T-cell (primary cell): ENCODE measurements around the gene PSMA7. TPM values are rescaled to one million over a fixed set of nuclear protein-coding genes. Genes with fewer than 3 reads are reported as not detected.

Experiments
- ATAC-seq, 4 experiments: fragments of 200-7000 bp in 3 of 4; fragments of 150-1000 bp in 1 of 4; cut with Tn5 transposase; replicated peaks in 1 of 4; 1 replicate in 3 of 4; 2 replicates in 1 of 4; pipeline ENCODE4 v1.10.0; 2021; ENCODE audit warnings: moderate library complexity in 3 of 4, mild to moderate bottlenecking in 2 of 4, moderate number of reproducible peaks in 1 of 4
- CTCF ChIA-PET, 2 donors: fragments of 300-600 bp; sonication (Branson Sonifier 250); formaldehyde crosslinking; loops; one replicate each; lab custom pipeline; 2022; ENCODE audit warnings: antibody characterized with exemption in 2 of 2; lab: Charles Lee
- POLR2A ChIA-PET, 2 donors: fragments of 300-600 bp; sonication (Branson Sonifier 250); formaldehyde crosslinking; loops; one replicate each; lab custom pipeline; 2022; ENCODE audit warnings: antibody characterized with exemption in 2 of 2; lab: Charles Lee
- DNase-seq, 35 experiments: peaks; one replicate each; pipeline versions ENCODE4 v3.0.0 to v3.0.0-alpha.2; 2013 to 2023
- H3K27ac ChIP-seq: one replicate; pipeline ENCODE4 v1.5.1; 2013; ENCODE audit warnings: low read length
- H3K27me3 ChIP-seq, 2 experiments: replicated peaks in 1 of 2; 1 replicate in 1 of 2; 2 replicates in 1 of 2; pipeline versions ENCODE4 v1.6.1 to v1.7.0; 2013; ENCODE audit warnings: low read length in 1 of 2, mixed read lengths in 1 of 2; ENCODE audit not compliant: control insufficient read depth in 2 of 2, insufficient read depth in 2 of 2; ENCODE audit errors: extremely low read depth in 1 of 2
- H3K36me3 ChIP-seq, 2 donors: 1 replicate in 1 of 2; 2 replicates in 1 of 2; pipeline versions ENCODE4 v1.6.1 to v1.7.0; 2013; ENCODE audit warnings: low read length in 1 of 2; ENCODE audit not compliant: control insufficient read depth in 2 of 2, insufficient read depth in 1 of 2; ENCODE audit errors: extremely low read depth in 1 of 2
- H3K4me1 ChIP-seq, 2 experiments: 1 replicate in 1 of 2; 2 replicates in 1 of 2; pipeline versions ENCODE4 v1.6.1 to v1.7.0; 2013; ENCODE audit warnings: low read length in 2 of 2, mixed read lengths in 1 of 2; ENCODE audit not compliant: insufficient read depth in 2 of 2, control insufficient read depth in 1 of 2; ENCODE audit errors: extremely low read depth in 1 of 2
- H3K4me3 ChIP-seq, 2 donors: 1 replicate in 1 of 2; 2 replicates in 1 of 2; pipeline versions ENCODE4 v1.5.1 to v1.7.0; 2013; ENCODE audit warnings: mild to moderate bottlenecking in 2 of 2, low read length in 1 of 2, moderate library complexity in 1 of 2; ENCODE audit not compliant: control insufficient read depth in 1 of 2; ENCODE audit errors: extremely low read depth in 1 of 2
- H3K9me3 ChIP-seq: 2 replicates; pipeline ENCODE4 v1.7.0; 2013
- H3K27ac Mint-ChIP-seq, 2 donors: one replicate each; pipeline ENCODE4 v1.8.0; 2020 to 2021; ENCODE audit warnings: mild to moderate bottlenecking in 2 of 2, mixed read lengths in 2 of 2
- H3K27me3 Mint-ChIP-seq, 2 donors: one replicate each; pipeline ENCODE4 v1.8.0; 2021 to 2022; ENCODE audit warnings: mixed read lengths in 2 of 2
- H3K36me3 Mint-ChIP-seq: one replicate; pipeline ENCODE4 v1.8.0; 2021; ENCODE audit warnings: mixed read lengths
- H3K4me1 Mint-ChIP-seq, 3 donors: one replicate each; pipeline ENCODE4 v1.8.0; 2020 to 2022; ENCODE audit warnings: mixed read lengths in 3 of 3, mild to moderate bottlenecking in 1 of 3
- H3K4me3 Mint-ChIP-seq, 3 donors: one replicate each; pipeline ENCODE4 v1.8.0; 2020 to 2022; ENCODE audit warnings: mild to moderate bottlenecking in 3 of 3, mixed read lengths in 3 of 3, moderate library complexity in 3 of 3
- H3K9me3 Mint-ChIP-seq, 3 donors: one replicate each; pipeline ENCODE4 v1.8.0; 2020 to 2022; ENCODE audit warnings: mixed read lengths in 3 of 3
- WGBS: methylation state at CpG from one replicate; pipeline ENCODE4 v1.1.5; 2013; ENCODE audit warnings: missing lambda C conversion rate; ENCODE audit not compliant: insufficient coverage; 5-methylcytosine and 5-hydroxymethylcytosine counted together
- total RNA-seq, 35 experiments: library from RNA in 6 of 35; stranded (reverse) in 6 of 35; fragments of 120-200 nt in 1 of 35; gene quantifications; one replicate each; pipeline versions ENCODE4 v1.2.1 to v1.2.4 and lab custom pipeline; 2013 to 2026

Gene PSMA7
- total RNA-seq, 5 donors from 2014 or later (not counting 1 experiment from before 2014, with no cell fraction given): 136 to 233 (median 208) TPM

GRCh38 chr20:62114894-62115293, 28.3 kb downstream of the PSMA7 start:
- no peak for ATAC-seq
- Mint-ChIP-seq H3K36me3 (peaks cover 7% of the 10 kb centered on the region), H3K9me3 (peaks cover 5 to 17% (median 14%) of the 10 kb centered on the region in 3 donors), H3K4me3 (no peak overlapping the region), H3K27ac (no peak overlapping the region), H3K4me1 (peaks cover 23 to 29% (median 28%) of the 10 kb centered on the region in 3 donors), H3K27me3 (no peaks in the 10 kb centered on the region)
- POLR2A ChIA-PET: interaction anchor here in 1 of 2 donors (0.6 kb wide), 1 partner anchor 14 kb away, joined by 3 read pairs; no protein-coding TSS in a partner anchor
- Histone ChIP-seq H3K4me1 (peaks cover 17 to 31% of the 10 kb centered on the region in 2 experiments), H3K4me3 (peak overlapping the region in 1 of 2 donors; percentile 10), H3K36me3 (no peaks in the 10 kb centered on the region), H3K9me3 (peaks cover 2% of the 10 kb centered on the region), H3K27me3 (peaks cover 0 to 21% of the 10 kb centered on the region in 2 experiments), H3K27ac (no peak overlapping the region)
- DNase-seq: no peak
- WGBS: 68% methylated on average over 6 of the region's 8 CpGs
- CTCF ChIA-PET: no interaction called here

- Mint-ChIP-seq H3K4me3 (no peak overlapping the region), H3K36me3 (peaks cover 14% of the 10 kb centered on the region), H3K27ac (no peak overlapping the region), H3K9me3 (peaks cover 10 to 38% (median 28%) of the 10 kb centered on the region in 3 donors), H3K4me1 (peaks cover 4 to 9% (median 8%) of the 10 kb centered on the region in 3 donors), H3K27me3 (no peaks in the 10 kb centered on the region)
- peaks cover 10% of the 10 kb centered on the region in 2 experiments for H3K4me1 ChIP-seq
- WGBS: 85% methylated on average over 2 of the region's 6 CpGs
- no peak for DNase-seq
- no peaks in the 10 kb centered on the region for H3K36me3 ChIP-seq
- CTCF ChIA-PET: interaction anchor here in 1 of 2 donors (0.6 kb wide), 1 partner anchor 124 kb away, joined by 3 read pairs; no protein-coding TSS in a partner anchor
- H3K27me3 ChIP-seq: peaks cover 0 to 26% of the 10 kb centered on the region in 2 experiments
- peaks cover 2% of the 10 kb centered on the region for H3K9me3 ChIP-seq
- H3K4me3 ChIP-seq: peak overlapping the region in 1 of 2 donors; percentile 19
- ATAC-seq: no peak
- H3K27ac ChIP-seq: no peak overlapping the region
- POLR2A ChIA-PET: interaction anchor here in 1 of 2 donors (0.6 kb wide), 1 partner anchor 19 kb away, joined by 4 read pairs; no protein-coding TSS in a partner anchor
These were observed 30.8 kb downstream of the PSMA7 start for GRCh38 chr20:62112368-62112767.

- H3K27me3 Mint-ChIP-seq: no peaks in the 10 kb centered on the region
- H3K4me3 Mint-ChIP-seq: peak overlapping the region in 1 of 3 donors; percentile 7
- H3K9me3 ChIP-seq: peaks cover 2% of the 10 kb centered on the region
- H3K9me3 Mint-ChIP-seq: peaks cover 14 to 44% (median 34%) of the 10 kb centered on the region in 3 donors
- H3K27me3 ChIP-seq: peaks cover 0 to 26% of the 10 kb centered on the region in 2 experiments
- peaks cover 0 to 2% (median 1%) of the 10 kb centered on the region in 3 donors for H3K4me1 Mint-ChIP-seq
- no peak overlapping the region for H3K4me3 ChIP-seq
- no peak overlapping the region for H3K27ac ChIP-seq
- ChIA-PET CTCF (no interaction called here), POLR2A (interaction anchor here in 1 of 2 donors (0.7 kb wide), 1 partner anchor 13 kb away, joined by 6 read pairs; no protein-coding TSS in a partner anchor)
- peaks cover 18% of the 10 kb centered on the region for H3K36me3 Mint-ChIP-seq
- H3K36me3 ChIP-seq: no peaks in the 10 kb centered on the region
- H3K4me1 ChIP-seq: peaks cover 0 to 2% of the 10 kb centered on the region in 2 experiments
- ATAC-seq: no peak
- no peak overlapping the region for H3K27ac Mint-ChIP-seq
- WGBS: 100% methylated on average over 5 of the region's 6 CpGs
- DNase-seq: no peak
These were observed 32.0 kb downstream of the PSMA7 start for GRCh38 chr20:62111148-62111547.

- H3K36me3 ChIP-seq: no peaks in the 10 kb centered on the region
- H3K4me1 ChIP-seq: no peaks in the 10 kb centered on the region
- H3K9me3 ChIP-seq: no peaks in the 10 kb centered on the region
- ChIA-PET CTCF (no interaction called here), POLR2A (no interaction called here)
- Mint-ChIP-seq H3K4me3 (no peak overlapping the region), H3K27ac (no peak overlapping the region), H3K36me3 (peaks cover 24% of the 10 kb centered on the region), H3K4me1 (no peaks in the 10 kb centered on the region), H3K27me3 (peaks cover 0 to 8% of the 10 kb centered on the region in 2 donors), H3K9me3 (peaks cover 22 to 51% (median 40%) of the 10 kb centered on the region in 3 donors)
- 82% methylated on average over 5 of the region's 5 CpGs for WGBS
- no peak overlapping the region for H3K4me3 ChIP-seq
- DNase-seq (no peak), ATAC-seq (no peak)
- H3K27ac ChIP-seq: no peak overlapping the region
- H3K27me3 ChIP-seq: peaks cover 0 to 39% of the 10 kb centered on the region in 2 experiments
These were observed 37.6 kb downstream of the PSMA7 start for GRCh38 chr20:62105592-62105991.

GRCh38 chr20:62104791-62105345, 38.3 kb downstream of the PSMA7 start:
- Mint-ChIP-seq H3K9me3 (peaks cover 22 to 49% (median 38%) of the 10 kb centered on the region in 3 donors), H3K36me3 (peaks cover 24% of the 10 kb centered on the region), H3K27ac (no peak overlapping the region), H3K4me1 (no peaks in the 10 kb centered on the region), H3K4me3 (no peak overlapping the region), H3K27me3 (peaks cover 0 to 8% of the 10 kb centered on the region in 2 donors)
- no peaks in the 10 kb centered on the region for H3K9me3 ChIP-seq
- ChIA-PET CTCF (no interaction called here), POLR2A (no interaction called here)
- no peak overlapping the region for H3K4me3 ChIP-seq
- H3K27me3 ChIP-seq: peaks cover 0 to 46% of the 10 kb centered on the region in 2 experiments
- ATAC-seq (no peak), DNase-seq (no peak)
- H3K4me1 ChIP-seq: no peaks in the 10 kb centered on the region
- no peaks in the 10 kb centered on the region for H3K36me3 ChIP-seq
- H3K27ac ChIP-seq: no peak overlapping the region
- WGBS: 56% methylated on average over 4 of the region's 7 CpGs

- ATAC-seq: no peak
- Histone ChIP-seq H3K9me3 (no peaks in the 10 kb centered on the region), H3K27ac (no peak overlapping the region), H3K4me3 (no peak overlapping the region), H3K36me3 (no peaks in the 10 kb centered on the region), H3K4me1 (no peaks in the 10 kb centered on the region), H3K27me3 (peaks cover 0 to 48% of the 10 kb centered on the region in 2 experiments)
- ChIA-PET POLR2A (no interaction called here), CTCF (no interaction called here)
- Mint-ChIP-seq H3K9me3 (peaks cover 23 to 47% (median 35%) of the 10 kb centered on the region in 3 donors), H3K27me3 (peaks cover 0 to 8% of the 10 kb centered on the region in 2 donors), H3K36me3 (peaks cover 22% of the 10 kb centered on the region), H3K27ac (no peak overlapping the region), H3K4me3 (no peak overlapping the region), H3K4me1 (no peaks in the 10 kb centered on the region)
- WGBS: 67% methylated on average over 12 of the region's 15 CpGs
- no peak for DNase-seq
These were observed 38.9 kb downstream of the PSMA7 start for GRCh38 chr20:62104234-62104789.
